ENCODE results near the gene USP1.

The USP1 gene

GRCh38 chr1:62462370-62462769 lies 25.5 kb downstream of the USP1 start:
- POLR2A ChIA-PET: no interaction called here
- no peak for TF ChIP-seq CTCF (IDR thresholded peaks at IDR 0.05; ENCODE audit: control extremely low read depth, extremely low read depth, low read depth, missing control alignments)
- DNase-seq (ENCODE audit: extremely low spot score): no peak
- CTCF ChIA-PET: no interaction called here

- ChIA-PET POLR2A (no interaction called here), CTCF (interaction anchor here (0.9 kb wide), 1 partner anchor 13 kb away, joined by 3 read pairs; no protein-coding TSS in a partner anchor)
- no peak for DNase-seq (ENCODE audit: extremely low spot score)
- TF ChIP-seq CTCF (IDR thresholded peaks at IDR 0.05; ENCODE audit: control extremely low read depth, extremely low read depth, low read depth, missing control alignments): no peak
These were observed 30.2 kb downstream of the USP1 start for GRCh38 chr1:62467092-62467491.

- ChIA-PET CTCF (no interaction called here), POLR2A (no interaction called here)
- TF ChIP-seq CTCF (IDR thresholded peaks at IDR 0.05; ENCODE audit: control extremely low read depth, extremely low read depth, low read depth, missing control alignments): no peak
- DNase-seq (ENCODE audit: extremely low spot score): no peak
These were observed 39.8 kb downstream of the USP1 start for GRCh38 chr1:62476525-62477219.

- TF ChIP-seq CTCF (IDR thresholded peaks at IDR 0.05; ENCODE audit: control extremely low read depth, extremely low read depth, low read depth, missing control alignments): no peak
- ChIA-PET CTCF (no interaction called here), POLR2A (no interaction called here)
- no peak for DNase-seq (ENCODE audit: extremely low spot score)
These were observed 44.8 kb downstream of the USP1 start for GRCh38 chr1:62481681-62482080.

- TF ChIP-seq CTCF (IDR thresholded peaks at IDR 0.05; ENCODE audit: control extremely low read depth, extremely low read depth, low read depth, missing control alignments): no peak
- DNase-seq (ENCODE audit: extremely low spot score): peak; percentile 19
- ChIA-PET POLR2A (interaction anchor here (0.6 kb wide), 1 partner anchor 13 kb away, joined by 5 read pairs; no protein-coding TSS in a partner anchor), CTCF (interaction anchor here (1.2 to 3.4 kb wide), 3 partner anchors 10 to 261 kb away, joined by 3 to 13 read pairs (median 5); no protein-coding TSS in a partner anchor)
These were observed 48.1 kb downstream of the USP1 start for GRCh38 chr1:62484824-62485468.

GRCh38 chr1:62487956-62488355 lies 51.1 kb downstream of the USP1 start:
- no peak for TF ChIP-seq CTCF (IDR thresholded peaks at IDR 0.05; ENCODE audit: control extremely low read depth, extremely low read depth, low read depth, missing control alignments)
- CTCF ChIA-PET: interaction anchor here (1.0 to 3.4 kb wide), 5 partner anchors 8 to 258 kb away, joined by 3 to 13 read pairs (median 4); no protein-coding TSS in a partner anchor
- POLR2A ChIA-PET: no interaction called here
- DNase-seq (ENCODE audit: extremely low spot score): no peak

Data from GM10248 (cell line).